ENCODE results near the gene BTN2A1. TPM values are rescaled to one million over a fixed set of nuclear protein-coding genes. Genes with fewer than 3 reads are reported as not detected.

BTN2A1 gene
- 15.8 to 22.5 TPM (median 21.3 TPM) in 5 replicates for total RNA-seq (2022; extraction: Qiagen RNA extraction)

GRCh38 chr6:26457806-26458688, at the start of gene BTN2A1:
Gene BTN2A1 (plus strand): TSS chr6:26457955. CDS start chr6:26458637, 682 bp downstream.

GRCh38 chr6:26500102-26500501, 42.3 kb downstream of the BTN2A1 start, which contains the start of gene BTN1A1:
Gene BTN1A1 (plus strand): TSS chr6:26500303. CDS start chr6:26501287, 984 bp downstream.

Other genes with a start within 250 kb of the BTN2A1 start
- 2.9 to 4.4 TPM (median 3.2 TPM) in 5 replicates for gene BTN3A2, start 92.8 kb upstream of the BTN2A1 start, total RNA-seq (2022; extraction: Qiagen RNA extraction)
- gene BTN2A2, start 74.8 kb upstream of the BTN2A1 start, total RNA-seq (2022; extraction: Qiagen RNA extraction): 4.8 to 8.8 TPM (median 5.9 TPM) in 5 replicates
- gene BTN3A1, start 55.7 kb upstream of the BTN2A1 start, total RNA-seq (2022; extraction: Qiagen RNA extraction): 1.7 to 2.6 TPM (median 2.3 TPM) in 5 replicates
- 0.50 to 0.92 TPM (median 0.71 TPM) in 5 replicates for gene BTN3A3, start 17.5 kb upstream of the BTN2A1 start, total RNA-seq (2022; extraction: Qiagen RNA extraction)
- not detected in 5 replicates for gene BTN1A1, start 42.3 kb downstream of the BTN2A1 start, total RNA-seq (2022; extraction: Qiagen RNA extraction)
- 65.6 to 85.0 TPM (median 75.3 TPM) in 5 replicates for gene HMGN4, start 80.4 kb downstream of the BTN2A1 start, total RNA-seq (2022; extraction: Qiagen RNA extraction)
- gene ABT1, start 139.0 kb downstream of the BTN2A1 start, total RNA-seq (2022; extraction: Qiagen RNA extraction): 12.7 to 14.1 TPM (median 12.8 TPM) in 5 replicates
- 4.7 to 7.3 TPM (median 5.4 TPM) in 5 replicates for gene ZNF322, start 201.8 kb downstream of the BTN2A1 start, total RNA-seq (2022; extraction: Qiagen RNA extraction)